Neural cell (in vitro differentiated cells): ENCODE data around the gene MMP24OS.

ENCODE experiments used
- CTCF ChIP-seq: fragments of 450-650 bp; IDR thresholded peaks from 2 replicates; pipeline ENCODE4 v1.5.1; 2014; ENCODE audit warnings: antibody characterized with exemption, mild to moderate bottlenecking, moderate library complexity; ENCODE audit not compliant: poor library complexity, severe bottlenecking
- EP300 ChIP-seq: fragments of 450-650 bp; conservative IDR thresholded peaks from 2 replicates; pipeline ENCODE4 v1.6.1; 2014; ENCODE audit warnings: antibody characterized with exemption, mild to moderate bottlenecking, moderate library complexity; ENCODE audit not compliant: poor library complexity, severe bottlenecking
- EZH2 ChIP-seq: fragments of 200-600, 300-800 bp; shearing (Covaris generic), sonication (generic); IDR thresholded peaks from 2 replicates; pipeline ENCODE4 v1.6.1; 2014; ENCODE audit warnings: antibody characterized with exemption, low read length, borderline replicate concordance, mild to moderate bottlenecking; ENCODE audit not compliant: insufficient read depth, poor library complexity, severe bottlenecking
- POLR2AphosphoS5 ChIP-seq: IDR thresholded peaks from 2 replicates; pipeline ENCODE4 v1.6.1; 2012
- RAD21 ChIP-seq: fragments of 450-650 bp; conservative IDR thresholded peaks from 2 replicates; pipeline ENCODE4 v1.6.1; 2014; ENCODE audit warnings: antibody characterized with exemption, mild to moderate bottlenecking, moderate library complexity
- REST ChIP-seq: IDR thresholded peaks from 2 replicates; pipeline ENCODE4 v1.6.1; 2012; ENCODE audit warnings: borderline replicate concordance
- SMC3 ChIP-seq: fragments of 450-650 bp; conservative IDR thresholded peaks from 2 replicates; pipeline ENCODE4 v1.6.1; 2014; ENCODE audit warnings: antibody characterized with exemption, mild to moderate bottlenecking, moderate library complexity; ENCODE audit not compliant: poor library complexity

GRCh38 chr20:35303735-35304491 is 26.0 kb upstream of the MMP24OS start:
- peak; percentile 88 for TF ChIP-seq CTCF
- TF ChIP-seq RAD21, result peak; percentile 79
- TF ChIP-seq EP300, result no peak
- TF ChIP-seq POLR2AphosphoS5, result no peak
- no peak for TF ChIP-seq EZH2
- no peak for TF ChIP-seq REST
- TF ChIP-seq SMC3, result peak; percentile 77
